ENCODE results near the gene LRRC72. TPM values are rescaled to one million over a fixed set of nuclear protein-coding genes. Genes with fewer than 3 reads are reported as not detected.

LRRC72 gene
- total RNA-seq, 6 experiments from 2014 or later = not detected

GRCh38 chr7:16579216-16579615 lies 52.6 kb downstream of the LRRC72 start:
- DNase-seq = no peak
- Mint-ChIP-seq H3K9me3 (no peaks in the 10 kb centered on the region), H3K4me1 (ENCODE audit: low read depth) (no peaks in the 10 kb centered on the region), H3K27me3 (ENCODE audit: insufficient read depth) (peaks cover 2% of the 10 kb centered on the region), H3K36me3 (ENCODE audit: low read depth) (no peaks in the 10 kb centered on the region), H3K27ac (no peak overlapping the region), H3K4me3 (no peak overlapping the region)
- TF ChIP-seq, protein P1, sequence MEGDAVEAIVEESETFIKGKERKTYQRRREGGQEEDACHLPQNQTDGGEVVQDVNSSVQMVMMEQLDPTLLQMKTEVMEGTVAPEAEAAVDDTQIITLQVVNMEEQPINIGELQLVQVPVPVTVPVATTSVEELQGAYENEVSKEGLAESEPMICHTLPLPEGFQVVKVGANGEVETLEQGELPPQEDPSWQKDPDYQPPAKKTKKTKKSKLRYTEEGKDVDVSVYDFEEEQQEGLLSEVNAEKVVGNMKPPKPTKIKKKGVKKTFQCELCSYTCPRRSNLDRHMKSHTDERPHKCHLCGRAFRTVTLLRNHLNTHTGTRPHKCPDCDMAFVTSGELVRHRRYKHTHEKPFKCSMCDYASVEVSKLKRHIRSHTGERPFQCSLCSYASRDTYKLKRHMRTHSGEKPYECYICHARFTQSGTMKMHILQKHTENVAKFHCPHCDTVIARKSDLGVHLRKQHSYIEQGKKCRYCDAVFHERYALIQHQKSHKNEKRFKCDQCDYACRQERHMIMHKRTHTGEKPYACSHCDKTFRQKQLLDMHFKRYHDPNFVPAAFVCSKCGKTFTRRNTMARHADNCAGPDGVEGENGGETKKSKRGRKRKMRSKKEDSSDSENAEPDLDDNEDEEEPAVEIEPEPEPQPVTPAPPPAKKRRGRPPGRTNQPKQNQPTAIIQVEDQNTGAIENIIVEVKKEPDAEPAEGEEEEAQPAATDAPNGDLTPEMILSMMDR (IDR thresholded peaks at IDR 0.05) = no peak

DNA sequence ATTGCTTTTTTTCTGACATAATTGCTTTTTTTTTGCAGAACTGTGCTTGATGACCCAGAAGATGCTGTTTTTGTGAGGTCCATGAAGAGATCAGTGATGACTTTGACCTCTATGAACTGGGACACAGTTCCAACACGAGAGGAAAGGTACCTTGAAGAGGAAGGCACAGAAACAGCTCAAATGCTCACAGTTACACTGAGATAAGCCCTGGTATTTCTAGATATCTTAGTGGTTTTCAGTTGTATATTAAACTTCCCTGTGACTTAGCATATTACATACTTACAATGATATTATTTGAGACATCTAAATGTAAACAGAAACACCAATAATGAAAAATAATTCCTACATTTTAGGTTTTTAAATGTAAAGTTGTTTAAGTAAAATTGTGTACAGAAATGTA lies 54.7 kb downstream of the LRRC72 start:
- DNase-seq = no peak
- Mint-ChIP-seq H3K4me3 (no peak overlapping the region), H3K36me3 (ENCODE audit: low read depth) (peaks cover 4% of the 10 kb centered on the region; the same call in 1 of the 2 replicates), H3K4me1 (ENCODE audit: low read depth) (peaks cover 5% of the 10 kb centered on the region; the same call in 1 of the 2 replicates), H3K9me3 (peaks cover 5% of the 10 kb centered on the region; the same call in 1 of the 2 replicates), H3K27me3 (ENCODE audit: insufficient read depth) (peaks cover 4% of the 10 kb centered on the region), H3K27ac (no peak overlapping the region)
- TF ChIP-seq, protein P1 (IDR thresholded peaks at IDR 0.05) = no peak

DNA sequence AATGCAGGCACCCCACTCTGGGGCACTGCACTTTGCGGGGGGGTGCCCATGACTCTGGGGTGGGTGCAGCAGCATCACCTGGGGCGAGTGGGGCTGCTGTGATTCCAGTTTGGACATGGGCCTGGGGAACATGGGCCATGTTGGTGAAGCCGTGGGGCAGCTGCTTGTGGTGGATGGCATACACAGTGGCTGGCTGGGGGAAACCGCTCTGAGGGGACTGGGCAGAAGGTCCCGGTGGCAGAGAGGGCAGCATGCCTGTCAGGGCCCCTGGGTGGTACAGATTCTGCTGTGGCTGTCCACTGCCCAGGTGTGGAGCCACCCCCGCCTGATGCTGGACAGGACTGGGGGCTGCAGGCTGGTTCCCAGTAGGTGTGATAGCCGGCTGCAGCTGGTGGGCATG lies 57.2 kb downstream of the LRRC72 start:
- H3K9me3 Mint-ChIP-seq = peaks cover 5% of the 10 kb centered on the region; the same call in 1 of the 2 replicates
- TF ChIP-seq, protein P1 (IDR thresholded peaks at IDR 0.05) = no peak
- no peak for DNase-seq
- H3K27me3 Mint-ChIP-seq (ENCODE audit: insufficient read depth) = peaks cover 4% of the 10 kb centered on the region
- H3K27ac Mint-ChIP-seq = no peak overlapping the region
- peaks cover 5% of the 10 kb centered on the region; the same call in 1 of the 2 replicates for H3K4me1 Mint-ChIP-seq (ENCODE audit: low read depth)
- no peak overlapping the region for H3K4me3 Mint-ChIP-seq
- peaks cover 4% of the 10 kb centered on the region; the same call in 1 of the 2 replicates for H3K36me3 Mint-ChIP-seq (ENCODE audit: low read depth)

DNA sequence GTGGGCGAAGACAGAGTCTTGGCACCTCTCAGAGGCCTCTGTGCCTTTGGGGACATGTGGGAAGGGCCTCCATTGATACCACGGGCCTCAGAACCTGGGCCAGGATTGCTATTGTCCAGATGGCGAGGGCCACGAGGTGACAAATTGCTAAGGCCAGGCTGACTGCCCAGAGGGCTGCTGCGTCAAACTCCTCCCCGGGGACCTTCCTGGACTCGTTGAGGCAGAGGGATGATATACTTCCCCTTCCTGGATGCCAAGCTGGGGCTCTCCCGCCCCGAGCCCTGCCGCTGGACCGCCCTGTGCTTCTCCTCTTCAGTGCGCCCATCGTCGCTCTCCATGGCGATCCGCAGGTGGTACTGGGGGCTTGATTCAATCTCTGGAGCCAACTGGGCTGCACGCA lies 58.9 kb downstream of the LRRC72 start:
- Mint-ChIP-seq H3K27ac (no peak overlapping the region), H3K27me3 (ENCODE audit: insufficient read depth) (peaks cover 4% of the 10 kb centered on the region), H3K36me3 (ENCODE audit: low read depth) (peaks cover 4% of the 10 kb centered on the region; the same call in 1 of the 2 replicates), H3K9me3 (peaks cover 5% of the 10 kb centered on the region; the same call in 1 of the 2 replicates), H3K4me1 (ENCODE audit: low read depth) (peaks cover 5% of the 10 kb centered on the region), H3K4me3 (no peak overlapping the region)
- no peak for DNase-seq
- TF ChIP-seq, protein P1 (IDR thresholded peaks at IDR 0.05) = no peak

DNA sequence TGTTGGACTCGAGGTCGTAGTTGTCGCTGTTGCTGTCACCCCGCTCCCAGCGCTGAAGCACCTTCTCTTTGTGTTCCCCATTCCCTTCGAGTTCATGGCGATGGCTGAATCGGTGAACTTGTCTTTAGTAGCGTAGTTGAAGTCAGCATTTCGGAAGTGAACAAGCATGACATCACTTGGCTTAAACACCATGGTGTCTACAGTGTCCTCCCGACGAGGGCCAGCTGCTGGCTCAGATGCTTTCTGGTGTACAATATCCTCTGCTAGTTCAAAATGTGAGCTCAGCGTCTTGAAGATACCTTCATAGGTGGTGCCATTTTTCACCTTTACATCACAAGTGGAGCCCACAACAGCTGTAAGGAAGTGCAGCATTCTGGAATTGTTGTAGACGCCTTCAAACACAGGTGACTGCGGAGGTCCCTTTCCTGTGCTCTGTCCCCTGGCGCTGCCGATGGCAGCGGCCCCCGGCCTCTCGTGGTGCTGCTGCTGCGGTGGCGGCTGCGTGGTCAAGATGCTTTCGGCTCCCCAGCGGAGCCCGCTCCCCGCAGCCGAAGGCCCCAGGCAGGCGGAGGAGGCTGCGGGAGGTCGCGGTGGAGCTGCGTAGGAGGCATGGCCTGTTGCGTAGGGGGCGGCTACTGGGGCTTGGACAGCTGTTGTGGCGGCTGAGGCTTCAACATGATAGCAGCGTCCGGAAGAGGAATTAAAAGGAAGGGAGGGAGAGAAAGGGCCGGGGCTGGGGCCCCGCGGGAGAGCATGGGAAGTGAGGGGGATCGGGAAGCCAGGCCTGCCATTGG lies 59.7 kb downstream of the LRRC72 start:
- no peak for DNase-seq
- Mint-ChIP-seq H3K9me3 (peaks cover 5% of the 10 kb centered on the region; the same call in 1 of the 2 replicates), H3K36me3 (ENCODE audit: low read depth) (peaks cover 4% of the 10 kb centered on the region; the same call in 1 of the 2 replicates), H3K27ac (no peak overlapping the region), H3K27me3 (ENCODE audit: insufficient read depth) (peaks cover 4% of the 10 kb centered on the region), H3K4me1 (ENCODE audit: low read depth) (peaks cover 5% of the 10 kb centered on the region), H3K4me3 (peak overlapping the region; percentile 60; the same call in 1 of the 2 replicates)
- TF ChIP-seq, protein P1 (IDR thresholded peaks at IDR 0.05) = no peak
